SH-SY5Y (cell line): ENCODE results near the gene ERICH6.

Experiments
- GATA2 ChIP-seq: IDR thresholded peaks from 2 replicates; pipeline ENCODE4 v1.6.1; 2011; ENCODE audit warnings: mild to moderate bottlenecking, low read depth, low read length
- GATA3 ChIP-seq: IDR thresholded peaks from 2 replicates; pipeline ENCODE4 v1.6.1; 2011; ENCODE audit warnings: low read depth, mild to moderate bottlenecking, low read length, moderate library complexity

- TF ChIP-seq GATA3 (no peak), GATA2 (no peak)
Observed at GRCh38 chr3:150640256-150640655, 63.5 kb downstream of the ERICH6 start.
